ENCODE data around the gene MAGEA8.
"Not testable (repeated sequence)": the region's sequence is repeated elsewhere in the genome, so short reads cannot be mapped to it uniquely, and the experiment has no call there.

Gene MAGEA8

GRCh38 chrX:149881081-149881711, at the start of gene MAGEA8:
TSS of gene MAGEA8 (plus strand) at chrX:149881183. CDS start at chrX:149884273, 3,090 bp downstream.
- Histone ChIP-seq H3K9me2 (ENCODE audit: low read depth, low read length) (no peaks in the 10 kb centered on the region), H4K20me1 (ENCODE audit: insufficient read depth, low read length) (no peaks in the 10 kb centered on the region), H2AFZ (ENCODE audit: low read length) (no peak within 1 kb of the TSS), H3K36me3 (ENCODE audit: insufficient read depth, low read length) (no peaks in the 10 kb centered on the region), H3K9me3 (ENCODE audit: low read length) (no peaks in the 10 kb centered on the region), H3K4me1 (ENCODE audit: insufficient read depth, low read length, severe bottlenecking) (no peaks in the 10 kb centered on the region), H3F3A (ENCODE audit: insufficient read depth, low read length) (no peaks in the 10 kb centered on the region), H3K27me3 (ENCODE audit: insufficient read depth, low read length) (no peaks in the 10 kb centered on the region), H3K4me3 (ENCODE audit: low read depth, low read length, poor library complexity, severe bottlenecking) (no peak within 1 kb of the TSS), H3K27ac (ENCODE audit: low read depth, low read length, poor library complexity, severe bottlenecking) (no peak within 1 kb of the TSS), H3K79me2 (ENCODE audit: insufficient read depth, low read length) (no peaks in the 10 kb centered on the region), H3K9ac (ENCODE audit: low read length) (no peak within 1 kb of the TSS), H3K4me2 (ENCODE audit: low read length) (no peak within 1 kb of the TSS)
- TF ChIP-seq CTCF (IDR thresholded peaks at IDR 0.05; ENCODE audit: low read length) = peak; percentile 23; the same call in 1 of the 2 replicates
- TF ChIP-seq EZH2 (IDR thresholded peaks at IDR 0.05; ENCODE audit: borderline replicate concordance, low read length) = no peak

GRCh38 chrX:149831473-149831872, 49.5 kb upstream of the MAGEA8 start:
- H3K9me3 ChIP-seq (ENCODE audit: low read length) = no peaks in the 10 kb centered on the region
- TF ChIP-seq EZH2 (IDR thresholded peaks at IDR 0.05; ENCODE audit: borderline replicate concordance, low read length) = no peak
- no peak for TF ChIP-seq CTCF (IDR thresholded peaks at IDR 0.05; ENCODE audit: low read length)
- H3K4me1 ChIP-seq (ENCODE audit: insufficient read depth, low read length, severe bottlenecking) = no peaks in the 10 kb centered on the region
- H3K9ac ChIP-seq (ENCODE audit: low read length) = no peak overlapping the region
- no peaks in the 10 kb centered on the region for H3F3A ChIP-seq (ENCODE audit: insufficient read depth, low read length)
- H2AFZ ChIP-seq (ENCODE audit: low read length) = no peak overlapping the region
- no peak overlapping the region for H3K27ac ChIP-seq (ENCODE audit: low read depth, low read length, poor library complexity, severe bottlenecking)
- no peaks in the 10 kb centered on the region for H4K20me1 ChIP-seq (ENCODE audit: insufficient read depth, low read length)
- H3K4me3 ChIP-seq (ENCODE audit: low read depth, low read length, poor library complexity, severe bottlenecking) = no peak overlapping the region
- no peaks in the 10 kb centered on the region for H3K27me3 ChIP-seq (ENCODE audit: insufficient read depth, low read length)
- H3K9me2 ChIP-seq (ENCODE audit: low read depth, low read length) = no peaks in the 10 kb centered on the region
- no peak overlapping the region for H3K4me2 ChIP-seq (ENCODE audit: low read length)
- no peaks in the 10 kb centered on the region for H3K79me2 ChIP-seq (ENCODE audit: insufficient read depth, low read length)
- no peaks in the 10 kb centered on the region for H3K36me3 ChIP-seq (ENCODE audit: insufficient read depth, low read length)

GRCh38 chrX:149836728-149837127, 44.3 kb upstream of the MAGEA8 start:
- not testable (repeated sequence) for H3K27me3 ChIP-seq (ENCODE audit: insufficient read depth, low read length); H3K9me3 ChIP-seq (ENCODE audit: low read length); H2AFZ ChIP-seq (ENCODE audit: low read length); H3F3A ChIP-seq (ENCODE audit: insufficient read depth, low read length); H3K4me3 ChIP-seq (ENCODE audit: low read depth, low read length, poor library complexity, severe bottlenecking); H3K36me3 ChIP-seq (ENCODE audit: insufficient read depth, low read length); H4K20me1 ChIP-seq (ENCODE audit: insufficient read depth, low read length); H3K4me1 ChIP-seq (ENCODE audit: insufficient read depth, low read length, severe bottlenecking); H3K79me2 ChIP-seq (ENCODE audit: insufficient read depth, low read length); H3K27ac ChIP-seq (ENCODE audit: low read depth, low read length, poor library complexity, severe bottlenecking); H3K9me2 ChIP-seq (ENCODE audit: low read depth, low read length); H3K4me2 ChIP-seq (ENCODE audit: low read length); H3K9ac ChIP-seq (ENCODE audit: low read length)

GRCh38 chrX:149837167-149837566, 43.8 kb upstream of the MAGEA8 start:
- Histone ChIP-seq H3K4me2 (ENCODE audit: low read length) (no peak overlapping the region), H3K79me2 (ENCODE audit: insufficient read depth, low read length) (no peaks in the 10 kb centered on the region), H3K9ac (ENCODE audit: low read length) (no peak overlapping the region), H3K9me2 (ENCODE audit: low read depth, low read length) (no peaks in the 10 kb centered on the region), H3K4me3 (ENCODE audit: low read depth, low read length, poor library complexity, severe bottlenecking) (no peak overlapping the region), H3F3A (ENCODE audit: insufficient read depth, low read length) (no peaks in the 10 kb centered on the region), H3K4me1 (ENCODE audit: insufficient read depth, low read length, severe bottlenecking) (no peaks in the 10 kb centered on the region), H2AFZ (ENCODE audit: low read length) (no peak overlapping the region), H3K36me3 (ENCODE audit: insufficient read depth, low read length) (no peaks in the 10 kb centered on the region), H4K20me1 (ENCODE audit: insufficient read depth, low read length) (no peaks in the 10 kb centered on the region), H3K27ac (ENCODE audit: low read depth, low read length, poor library complexity, severe bottlenecking) (no peak overlapping the region), H3K27me3 (ENCODE audit: insufficient read depth, low read length) (no peaks in the 10 kb centered on the region), H3K9me3 (ENCODE audit: low read length) (no peaks in the 10 kb centered on the region)
- TF ChIP-seq CTCF (IDR thresholded peaks at IDR 0.05; ENCODE audit: low read length) (no peak), EZH2 (IDR thresholded peaks at IDR 0.05; ENCODE audit: borderline replicate concordance, low read length) (no peak)

Measured in OCI-LY1 (cell line).